ENCODE measurements around the gene SLC9A8. TPM values are rescaled to one million over a fixed set of nuclear protein-coding genes. Genes with fewer than 3 reads are reported as not detected.
"Not testable (repeated sequence)": the region's sequence is repeated elsewhere in the genome, so short reads cannot be mapped to it uniquely, and the experiment has no call there.

The SLC9A8 gene
- total RNA-seq, 1 donor from 2014 or later = 1.6 TPM

DNA sequence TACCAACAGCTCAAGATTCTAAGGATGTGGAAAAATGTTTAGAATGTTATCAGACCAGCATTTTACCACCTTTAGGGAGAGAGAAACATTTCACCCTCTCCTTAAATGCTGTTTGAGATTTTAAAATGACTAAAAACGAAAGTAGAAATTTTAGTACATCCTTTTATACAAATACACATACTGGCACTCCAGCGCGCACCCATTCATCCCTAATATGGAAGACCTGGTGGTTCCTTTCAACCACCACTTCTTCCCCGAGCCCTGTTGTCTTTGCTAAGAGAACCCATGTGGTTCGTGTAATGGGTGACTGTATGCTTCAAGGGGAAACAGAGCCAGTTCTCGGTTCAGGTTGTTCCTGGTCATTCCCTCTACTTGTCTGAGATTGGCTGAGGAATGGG is 81.4 kb downstream of the SLC9A8 start:
- FAIRE-seq (no peak), DNase-seq (ENCODE audit: low read depth) (no peak)
- no peaks in the 10 kb centered on the region for H3K36me3 ChIP-seq (ENCODE audit: control insufficient read depth, insufficient read depth, low read length)
- H3K4me3 ChIP-seq (ENCODE audit: low read depth, low read length) = no peak overlapping the region
- H3K27me3 ChIP-seq (ENCODE audit: control insufficient read depth, insufficient read depth, low read length) = no peaks in the 10 kb centered on the region
- TF ChIP-seq, protein P1, sequence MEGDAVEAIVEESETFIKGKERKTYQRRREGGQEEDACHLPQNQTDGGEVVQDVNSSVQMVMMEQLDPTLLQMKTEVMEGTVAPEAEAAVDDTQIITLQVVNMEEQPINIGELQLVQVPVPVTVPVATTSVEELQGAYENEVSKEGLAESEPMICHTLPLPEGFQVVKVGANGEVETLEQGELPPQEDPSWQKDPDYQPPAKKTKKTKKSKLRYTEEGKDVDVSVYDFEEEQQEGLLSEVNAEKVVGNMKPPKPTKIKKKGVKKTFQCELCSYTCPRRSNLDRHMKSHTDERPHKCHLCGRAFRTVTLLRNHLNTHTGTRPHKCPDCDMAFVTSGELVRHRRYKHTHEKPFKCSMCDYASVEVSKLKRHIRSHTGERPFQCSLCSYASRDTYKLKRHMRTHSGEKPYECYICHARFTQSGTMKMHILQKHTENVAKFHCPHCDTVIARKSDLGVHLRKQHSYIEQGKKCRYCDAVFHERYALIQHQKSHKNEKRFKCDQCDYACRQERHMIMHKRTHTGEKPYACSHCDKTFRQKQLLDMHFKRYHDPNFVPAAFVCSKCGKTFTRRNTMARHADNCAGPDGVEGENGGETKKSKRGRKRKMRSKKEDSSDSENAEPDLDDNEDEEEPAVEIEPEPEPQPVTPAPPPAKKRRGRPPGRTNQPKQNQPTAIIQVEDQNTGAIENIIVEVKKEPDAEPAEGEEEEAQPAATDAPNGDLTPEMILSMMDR (IDR thresholded peaks at IDR 0.05; ENCODE audit: insufficient read depth, low read length, severe bottlenecking) = no peak

DNA sequence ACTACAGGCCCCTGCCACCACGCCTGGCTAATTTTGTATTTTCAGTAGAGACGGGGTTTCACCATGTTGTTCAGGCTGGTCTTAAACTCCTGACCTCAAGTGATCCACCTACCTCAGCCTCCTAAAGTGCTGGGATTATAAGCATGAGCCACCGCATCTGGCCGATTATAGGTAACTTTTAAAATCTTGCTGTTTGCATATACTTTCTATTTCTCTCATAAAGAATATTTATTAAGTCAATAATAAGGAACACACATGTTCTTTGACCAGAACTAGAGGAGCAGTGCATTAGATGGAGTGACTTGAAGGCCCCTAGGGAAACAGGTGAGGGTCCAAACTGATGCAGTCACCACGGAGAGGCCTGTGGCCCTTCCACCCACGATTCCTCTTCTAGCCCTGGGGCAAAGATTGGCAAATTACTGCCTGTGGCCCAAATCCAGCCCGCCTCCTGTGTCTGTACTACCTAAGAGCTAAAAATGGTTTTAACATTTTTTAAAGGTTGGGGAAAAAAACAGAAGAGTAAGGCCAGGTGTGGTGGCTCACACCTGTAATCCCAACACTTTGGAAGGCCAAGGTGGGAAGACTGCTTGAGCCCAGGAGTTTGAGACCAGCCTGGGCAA is 83.0 kb downstream of the SLC9A8 start:
- H3K36me3 ChIP-seq (ENCODE audit: control insufficient read depth, insufficient read depth, low read length); FAIRE-seq; H3K27me3 ChIP-seq (ENCODE audit: control insufficient read depth, insufficient read depth, low read length); H3K4me3 ChIP-seq (ENCODE audit: low read depth, low read length); DNase-seq (ENCODE audit: low read depth): not testable (repeated sequence)

DNA sequence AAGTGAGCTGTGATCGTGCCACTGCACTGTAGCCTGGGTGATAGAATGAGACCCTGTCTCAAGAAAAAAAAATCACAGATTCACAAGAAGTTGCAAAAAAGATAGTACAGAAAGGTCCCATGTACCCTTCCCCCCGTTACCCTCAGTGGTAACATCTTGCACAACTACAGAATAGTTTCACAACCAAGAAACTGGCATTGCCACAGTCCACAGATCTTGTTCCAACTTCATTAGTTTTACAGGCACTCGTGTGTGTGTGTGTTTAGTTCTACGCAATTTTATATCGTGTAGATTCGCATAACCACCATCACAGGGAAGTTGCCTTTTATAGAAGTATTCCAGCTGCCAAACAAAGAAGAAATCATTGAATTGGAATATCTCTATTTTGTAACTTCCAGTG is 83.6 kb downstream of the SLC9A8 start:
- no peaks in the 10 kb centered on the region for H3K36me3 ChIP-seq (ENCODE audit: control insufficient read depth, insufficient read depth, low read length)
- no peaks in the 10 kb centered on the region for H3K27me3 ChIP-seq (ENCODE audit: control insufficient read depth, insufficient read depth, low read length)
- FAIRE-seq (no peak), DNase-seq (ENCODE audit: low read depth) (no peak)
- H3K4me3 ChIP-seq (ENCODE audit: low read depth, low read length) = no peak overlapping the region
- TF ChIP-seq, protein P1 (IDR thresholded peaks at IDR 0.05; ENCODE audit: insufficient read depth, low read length, severe bottlenecking) = no peak

DNA sequence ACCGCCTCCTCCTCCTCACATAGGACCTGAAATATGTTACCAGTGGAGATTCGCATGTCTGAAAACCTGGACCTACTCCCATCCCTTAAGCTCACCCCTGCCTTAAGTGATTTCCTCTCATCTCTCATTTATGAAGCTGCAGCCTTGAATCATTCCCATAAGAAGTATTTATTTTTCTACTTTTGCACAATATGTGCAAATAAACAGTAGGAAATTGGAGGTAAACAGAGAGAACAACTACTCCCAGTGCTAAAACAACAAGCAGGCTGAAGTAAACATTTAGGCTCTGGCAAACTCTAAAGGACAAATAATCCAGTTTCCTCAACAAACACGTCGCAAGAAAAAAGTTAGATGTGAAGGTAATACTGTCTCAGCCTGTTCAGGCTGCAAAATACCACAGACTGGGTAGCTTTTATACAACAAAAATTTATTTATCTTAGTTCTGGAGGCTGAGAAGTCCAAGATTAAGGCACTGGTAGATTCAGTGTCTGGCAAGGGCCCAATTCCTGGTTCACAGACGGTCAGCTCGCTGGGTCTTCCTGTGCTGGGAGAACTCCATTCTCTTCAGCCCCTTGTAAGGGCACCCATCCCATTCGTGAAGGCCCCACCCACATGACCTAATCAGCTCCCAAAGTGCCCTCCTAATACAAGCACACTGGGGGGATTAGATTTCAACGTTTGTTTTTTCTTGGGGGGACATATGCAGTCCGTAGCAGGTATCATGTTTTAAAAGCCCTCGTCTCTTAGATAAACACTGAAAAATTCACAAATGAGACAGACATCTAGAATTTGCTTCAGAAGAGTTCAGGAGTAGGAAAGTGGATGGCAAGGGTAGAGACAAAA is 87.1 kb downstream of the SLC9A8 start:
- DNase-seq (ENCODE audit: low read depth) (no peak), FAIRE-seq (no peak)
- TF ChIP-seq, protein P1 (IDR thresholded peaks at IDR 0.05; ENCODE audit: insufficient read depth, low read length, severe bottlenecking) = no peak
- H3K4me3 ChIP-seq (ENCODE audit: low read depth, low read length) = no peak overlapping the region
- peaks cover 3% of the 10 kb centered on the region for H3K36me3 ChIP-seq (ENCODE audit: control insufficient read depth, insufficient read depth, low read length)
- no peaks in the 10 kb centered on the region for H3K27me3 ChIP-seq (ENCODE audit: control insufficient read depth, insufficient read depth, low read length)

DNA sequence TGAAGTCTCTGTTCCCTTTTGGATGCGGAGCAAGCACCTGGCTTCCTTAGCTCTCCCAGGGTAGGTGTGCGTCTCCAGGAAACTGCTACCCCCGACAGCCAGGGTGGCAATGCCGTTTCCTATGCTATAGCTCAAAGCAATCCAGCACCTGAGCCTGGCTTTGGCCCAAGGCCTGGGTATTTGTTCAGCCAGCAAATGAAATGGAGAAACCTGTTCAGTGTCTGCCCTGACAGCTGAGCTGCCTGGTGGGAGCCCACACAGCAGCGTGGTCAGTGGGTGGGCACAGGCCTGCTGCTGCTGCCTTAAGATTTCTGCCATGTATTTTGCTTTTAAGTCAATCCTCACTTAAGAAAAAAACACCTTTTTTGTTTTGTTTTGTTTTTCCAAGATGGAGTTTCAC is 89.0 kb downstream of the SLC9A8 start:
- TF ChIP-seq, protein P1 (IDR thresholded peaks at IDR 0.05; ENCODE audit: insufficient read depth, low read length, severe bottlenecking) = no peak
- H3K27me3 ChIP-seq (ENCODE audit: control insufficient read depth, insufficient read depth, low read length) = no peaks in the 10 kb centered on the region
- no peak for FAIRE-seq
- no peak for DNase-seq (ENCODE audit: low read depth)
- peaks cover 12% of the 10 kb centered on the region for H3K36me3 ChIP-seq (ENCODE audit: control insufficient read depth, insufficient read depth, low read length)
- no peak overlapping the region for H3K4me3 ChIP-seq (ENCODE audit: low read depth, low read length)

DNA sequence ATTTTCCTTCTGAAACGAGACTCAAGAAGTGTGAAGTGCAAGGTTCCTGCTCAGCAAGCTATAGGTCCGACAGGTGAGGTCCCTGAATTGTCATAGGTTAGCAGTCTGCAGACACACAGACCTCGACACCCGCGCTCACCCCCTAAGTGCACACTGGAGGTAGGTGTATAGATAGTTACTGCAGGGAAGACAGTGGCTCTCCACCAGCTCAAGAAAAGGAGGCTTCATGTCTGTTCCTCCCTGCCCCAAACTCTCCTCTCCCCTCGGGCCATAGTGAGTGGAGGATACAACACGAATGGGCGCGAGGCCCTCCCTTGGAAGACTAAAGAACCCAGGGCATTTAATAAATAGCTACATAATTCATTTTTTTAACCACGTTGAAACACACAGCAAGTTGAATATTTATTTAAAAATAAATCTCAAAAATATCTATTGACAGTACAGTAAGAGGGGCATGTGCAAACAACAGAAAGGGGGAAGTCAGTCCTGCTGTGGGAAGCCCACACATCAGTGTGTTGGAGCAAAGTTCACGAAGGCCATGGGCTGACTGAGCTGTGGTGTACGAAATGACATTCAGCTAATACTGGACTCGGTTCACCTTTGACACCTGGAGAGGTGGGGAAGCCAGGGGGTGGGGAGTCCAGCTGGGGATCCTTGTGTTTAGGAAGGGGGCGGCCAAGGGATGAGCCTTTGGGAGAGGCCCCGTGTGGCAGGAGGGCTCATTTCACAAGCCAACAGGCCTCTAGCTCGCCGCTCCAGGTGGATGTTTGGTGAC is 92.0 kb downstream of the SLC9A8 start:
- Histone ChIP-seq H3K27me3 (ENCODE audit: control insufficient read depth, insufficient read depth, low read length) (no peaks in the 10 kb centered on the region), H3K4me3 (ENCODE audit: low read depth, low read length) (no peak overlapping the region), H3K36me3 (ENCODE audit: control insufficient read depth, insufficient read depth, low read length) (peaks cover 21% of the 10 kb centered on the region)
- TF ChIP-seq, protein P1 (IDR thresholded peaks at IDR 0.05; ENCODE audit: insufficient read depth, low read length, severe bottlenecking) = no peak
- FAIRE-seq (no peak), DNase-seq (ENCODE audit: low read depth) (no peak)
